ENCODE data around the gene PHLDB3.

- TF ChIP-seq, protein P1, sequence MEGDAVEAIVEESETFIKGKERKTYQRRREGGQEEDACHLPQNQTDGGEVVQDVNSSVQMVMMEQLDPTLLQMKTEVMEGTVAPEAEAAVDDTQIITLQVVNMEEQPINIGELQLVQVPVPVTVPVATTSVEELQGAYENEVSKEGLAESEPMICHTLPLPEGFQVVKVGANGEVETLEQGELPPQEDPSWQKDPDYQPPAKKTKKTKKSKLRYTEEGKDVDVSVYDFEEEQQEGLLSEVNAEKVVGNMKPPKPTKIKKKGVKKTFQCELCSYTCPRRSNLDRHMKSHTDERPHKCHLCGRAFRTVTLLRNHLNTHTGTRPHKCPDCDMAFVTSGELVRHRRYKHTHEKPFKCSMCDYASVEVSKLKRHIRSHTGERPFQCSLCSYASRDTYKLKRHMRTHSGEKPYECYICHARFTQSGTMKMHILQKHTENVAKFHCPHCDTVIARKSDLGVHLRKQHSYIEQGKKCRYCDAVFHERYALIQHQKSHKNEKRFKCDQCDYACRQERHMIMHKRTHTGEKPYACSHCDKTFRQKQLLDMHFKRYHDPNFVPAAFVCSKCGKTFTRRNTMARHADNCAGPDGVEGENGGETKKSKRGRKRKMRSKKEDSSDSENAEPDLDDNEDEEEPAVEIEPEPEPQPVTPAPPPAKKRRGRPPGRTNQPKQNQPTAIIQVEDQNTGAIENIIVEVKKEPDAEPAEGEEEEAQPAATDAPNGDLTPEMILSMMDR (conservative IDR thresholded peaks at IDR 0.05): no peak
- no peak for TF ChIP-seq EZH2 (IDR thresholded peaks at IDR 0.05; ENCODE audit: low read depth)
Observed at GRCh38 chr19:43461303-43461702, 43.2 kb downstream of the PHLDB3 start.
